K562 (cell line): Measurements from ENCODE around the gene HNRNPLL. TPM values are rescaled to one million over a fixed set of nuclear protein-coding genes. Genes with fewer than 3 reads are reported as not detected.

Experiments
- E2F5 ChIP-seq: sonication (generic); formaldehyde crosslinking; IDR thresholded peaks from 2 replicates; pipeline ENCODE4 v1.8.0; 2022; ENCODE audit warnings: mild to moderate bottlenecking, missing genetic modification reagents
- FOXP4 ChIP-seq: sonication (generic); formaldehyde crosslinking; IDR thresholded peaks from 2 replicates; pipeline ENCODE4 v1.8.0; 2022; ENCODE audit warnings: mild to moderate bottlenecking, missing genetic modification reagents, borderline replicate concordance
- POLR2B ChIP-seq: fragments of 450-650 bp; IDR thresholded peaks from 2 replicates; pipeline ENCODE4 v1.6.1; 2018; ENCODE audit warnings: low read depth; ENCODE audit not compliant: partially characterized antibody
- PTTG1 ChIP-seq: fragments of 450-650 bp; IDR thresholded peaks from 2 replicates; pipeline ENCODE4 v1.6.1; 2016; ENCODE audit warnings: low read depth, mild to moderate bottlenecking, missing genetic modification characterization, missing compliant biosample characterization
- SIX5 ChIP-seq, 2 experiments: IDR thresholded peaks; 2 replicates each; pipeline ENCODE4 v1.6.1; 2011; ENCODE audit warnings: low read length in 2 of 2, borderline replicate concordance in 1 of 2, low read depth in 1 of 2, mild to moderate bottlenecking in 1 of 2, moderate library complexity in 1 of 2; ENCODE audit not compliant: insufficient read depth in 1 of 2
- SMAD4 ChIP-seq: fragments of 250-450 bp; sonication (Bioruptor Pico); conservative IDR thresholded peaks from 2 replicates; pipeline ENCODE4 v1.8.0; 2021; ENCODE audit warnings: inconsistent platforms, mild to moderate bottlenecking, moderate library complexity
- SRSF9 ChIP-seq: fragments of 200-400 bp; formaldehyde crosslinking; IDR thresholded peaks from 2 replicates; pipeline ENCODE4 v1.6.1; 2017; ENCODE audit warnings: low read depth, low read length, borderline replicate concordance
- XRCC4 ChIP-seq: IDR thresholded peaks from one replicate; pipeline ENCODE4 v1.6.1; 2011; ENCODE audit not compliant: insufficient read depth, insufficient read length; ENCODE audit errors: extremely low read depth
- ZNF644 ChIP-seq: fragments of 200-800 bp; sonication (Bioruptor generic); IDR thresholded peaks from 2 replicates; pipeline ENCODE4 v1.6.1; 2016; ENCODE audit warnings: low read depth, missing genetic modification characterization, missing compliant biosample characterization
- polyA plus RNA-seq, 8 experiments: library from polyadenylated mRNA; depleted of rRNA in 4 of 8; stranded (reverse) in 5 of 8; unstranded in 3 of 8; fragments of >200 nt; fragmentation: Nextera tagmentation in 2 of 8; fragmentation: Illumina TruSeq in 1 of 8; extraction: Ambion mirVana in 2 of 8; extraction: Trizol in 1 of 8; gene quantifications; 2 replicates each; pipeline versions ENCODE4 v1.2.1 to v1.2.3, GENCODE V29; 2011 to 2014; ENCODE audit warnings: inconsistent platforms in 1 of 8, missing spikeins in 1 of 8
- total RNA-seq, 7 experiments: library from RNA; depleted of rRNA in 6 of 7; stranded (reverse); fragments of >200 nt in 6 of 7; fragmentation: Illumina TruSeq in 2 of 7; extraction: Trizol in 2 of 7; gene quantifications; 2 replicates each; pipeline versions ENCODE4 v1.2.1 to v1.2.3, GENCODE V29; 2011 to 2021; ENCODE audit warnings: low replicate concordance in 1 of 7
- TF ChIP-seq, protein P1 (sequence below): fragments of 450-650 bp; IDR thresholded peaks from 2 replicates; pipeline ENCODE4 v1.6.1; 2016; ENCODE audit warnings: mild to moderate bottlenecking, moderate library complexity

HNRNPLL gene
- total and polyA plus RNA-seq, 9 of the 15 experiments (the other 6 are each of a cell fraction or from before 2014, with no cell fraction given) = 19.8 to 135 (median 57.8) TPM

DNA sequence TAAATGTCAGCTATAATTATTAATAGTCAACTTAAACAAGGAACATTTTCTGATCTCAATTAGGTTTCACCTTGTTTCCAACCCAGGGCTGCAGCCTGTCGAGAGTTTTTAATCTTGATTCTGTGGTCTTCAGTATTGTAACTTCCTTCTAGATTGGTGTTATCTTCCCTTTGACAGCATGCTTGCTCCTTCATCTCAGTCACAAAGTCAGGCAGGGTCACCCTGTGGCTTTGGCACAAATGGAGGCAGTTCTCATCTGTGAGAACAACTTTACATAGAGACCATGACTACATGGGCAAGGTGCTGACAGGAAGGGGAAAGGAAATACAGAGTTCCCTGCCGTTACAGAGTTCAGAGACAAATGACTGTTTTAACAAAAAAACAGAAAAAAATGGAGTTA lies 50.5 kb downstream of the HNRNPLL start (continued):
- TF ChIP-seq SIX5 (IDR thresholded peaks at IDR 0.05; ENCODE audit: borderline replicate concordance in 1 of 2, insufficient read depth in 1 of 2, low read depth in 1 of 2, low read length in 2 of 2) (no peak), XRCC4 (no peak), PTTG1 (tag) (no peak), FOXP4 (CRISPR knock-in tag) (no peak), POLR2B (no peak), E2F5 (CRISPR knock-in tag) (no peak), ZNF644 (no peak), SMAD4 (peak; percentile 67; the same call in 1 of the 2 replicates), SRSF9 (no peak)
- TF ChIP-seq, protein P1, sequence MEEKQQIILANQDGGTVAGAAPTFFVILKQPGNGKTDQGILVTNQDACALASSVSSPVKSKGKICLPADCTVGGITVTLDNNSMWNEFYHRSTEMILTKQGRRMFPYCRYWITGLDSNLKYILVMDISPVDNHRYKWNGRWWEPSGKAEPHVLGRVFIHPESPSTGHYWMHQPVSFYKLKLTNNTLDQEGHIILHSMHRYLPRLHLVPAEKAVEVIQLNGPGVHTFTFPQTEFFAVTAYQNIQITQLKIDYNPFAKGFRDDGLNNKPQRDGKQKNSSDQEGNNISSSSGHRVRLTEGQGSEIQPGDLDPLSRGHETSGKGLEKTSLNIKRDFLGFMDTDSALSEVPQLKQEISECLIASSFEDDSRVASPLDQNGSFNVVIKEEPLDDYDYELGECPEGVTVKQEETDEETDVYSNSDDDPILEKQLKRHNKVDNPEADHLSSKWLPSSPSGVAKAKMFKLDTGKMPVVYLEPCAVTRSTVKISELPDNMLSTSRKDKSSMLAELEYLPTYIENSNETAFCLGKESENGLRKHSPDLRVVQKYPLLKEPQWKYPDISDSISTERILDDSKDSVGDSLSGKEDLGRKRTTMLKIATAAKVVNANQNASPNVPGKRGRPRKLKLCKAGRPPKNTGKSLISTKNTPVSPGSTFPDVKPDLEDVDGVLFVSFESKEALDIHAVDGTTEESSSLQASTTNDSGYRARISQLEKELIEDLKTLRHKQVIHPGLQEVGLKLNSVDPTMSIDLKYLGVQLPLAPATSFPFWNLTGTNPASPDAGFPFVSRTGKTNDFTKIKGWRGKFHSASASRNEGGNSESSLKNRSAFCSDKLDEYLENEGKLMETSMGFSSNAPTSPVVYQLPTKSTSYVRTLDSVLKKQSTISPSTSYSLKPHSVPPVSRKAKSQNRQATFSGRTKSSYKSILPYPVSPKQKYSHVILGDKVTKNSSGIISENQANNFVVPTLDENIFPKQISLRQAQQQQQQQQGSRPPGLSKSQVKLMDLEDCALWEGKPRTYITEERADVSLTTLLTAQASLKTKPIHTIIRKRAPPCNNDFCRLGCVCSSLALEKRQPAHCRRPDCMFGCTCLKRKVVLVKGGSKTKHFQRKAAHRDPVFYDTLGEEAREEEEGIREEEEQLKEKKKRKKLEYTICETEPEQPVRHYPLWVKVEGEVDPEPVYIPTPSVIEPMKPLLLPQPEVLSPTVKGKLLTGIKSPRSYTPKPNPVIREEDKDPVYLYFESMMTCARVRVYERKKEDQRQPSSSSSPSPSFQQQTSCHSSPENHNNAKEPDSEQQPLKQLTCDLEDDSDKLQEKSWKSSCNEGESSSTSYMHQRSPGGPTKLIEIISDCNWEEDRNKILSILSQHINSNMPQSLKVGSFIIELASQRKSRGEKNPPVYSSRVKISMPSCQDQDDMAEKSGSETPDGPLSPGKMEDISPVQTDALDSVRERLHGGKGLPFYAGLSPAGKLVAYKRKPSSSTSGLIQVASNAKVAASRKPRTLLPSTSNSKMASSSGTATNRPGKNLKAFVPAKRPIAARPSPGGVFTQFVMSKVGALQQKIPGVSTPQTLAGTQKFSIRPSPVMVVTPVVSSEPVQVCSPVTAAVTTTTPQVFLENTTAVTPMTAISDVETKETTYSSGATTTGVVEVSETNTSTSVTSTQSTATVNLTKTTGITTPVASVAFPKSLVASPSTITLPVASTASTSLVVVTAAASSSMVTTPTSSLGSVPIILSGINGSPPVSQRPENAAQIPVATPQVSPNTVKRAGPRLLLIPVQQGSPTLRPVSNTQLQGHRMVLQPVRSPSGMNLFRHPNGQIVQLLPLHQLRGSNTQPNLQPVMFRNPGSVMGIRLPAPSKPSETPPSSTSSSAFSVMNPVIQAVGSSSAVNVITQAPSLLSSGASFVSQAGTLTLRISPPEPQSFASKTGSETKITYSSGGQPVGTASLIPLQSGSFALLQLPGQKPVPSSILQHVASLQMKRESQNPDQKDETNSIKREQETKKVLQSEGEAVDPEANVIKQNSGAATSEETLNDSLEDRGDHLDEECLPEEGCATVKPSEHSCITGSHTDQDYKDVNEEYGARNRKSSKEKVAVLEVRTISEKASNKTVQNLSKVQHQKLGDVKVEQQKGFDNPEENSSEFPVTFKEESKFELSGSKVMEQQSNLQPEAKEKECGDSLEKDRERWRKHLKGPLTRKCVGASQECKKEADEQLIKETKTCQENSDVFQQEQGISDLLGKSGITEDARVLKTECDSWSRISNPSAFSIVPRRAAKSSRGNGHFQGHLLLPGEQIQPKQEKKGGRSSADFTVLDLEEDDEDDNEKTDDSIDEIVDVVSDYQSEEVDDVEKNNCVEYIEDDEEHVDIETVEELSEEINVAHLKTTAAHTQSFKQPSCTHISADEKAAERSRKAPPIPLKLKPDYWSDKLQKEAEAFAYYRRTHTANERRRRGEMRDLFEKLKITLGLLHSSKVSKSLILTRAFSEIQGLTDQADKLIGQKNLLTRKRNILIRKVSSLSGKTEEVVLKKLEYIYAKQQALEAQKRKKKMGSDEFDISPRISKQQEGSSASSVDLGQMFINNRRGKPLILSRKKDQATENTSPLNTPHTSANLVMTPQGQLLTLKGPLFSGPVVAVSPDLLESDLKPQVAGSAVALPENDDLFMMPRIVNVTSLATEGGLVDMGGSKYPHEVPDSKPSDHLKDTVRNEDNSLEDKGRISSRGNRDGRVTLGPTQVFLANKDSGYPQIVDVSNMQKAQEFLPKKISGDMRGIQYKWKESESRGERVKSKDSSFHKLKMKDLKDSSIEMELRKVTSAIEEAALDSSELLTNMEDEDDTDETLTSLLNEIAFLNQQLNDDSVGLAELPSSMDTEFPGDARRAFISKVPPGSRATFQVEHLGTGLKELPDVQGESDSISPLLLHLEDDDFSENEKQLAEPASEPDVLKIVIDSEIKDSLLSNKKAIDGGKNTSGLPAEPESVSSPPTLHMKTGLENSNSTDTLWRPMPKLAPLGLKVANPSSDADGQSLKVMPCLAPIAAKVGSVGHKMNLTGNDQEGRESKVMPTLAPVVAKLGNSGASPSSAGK = peak; percentile 47; the same call in 1 of the 2 replicates
